ENCODE results near the gene FAM168A. TPM values are rescaled to one million over a fixed set of nuclear protein-coding genes. Genes with fewer than 3 reads are reported as not detected.

Gene FAM168A
- total and polyA plus RNA-seq, 4 donors: 4.8 to 14.6 (median 9.1) TPM

DNA sequence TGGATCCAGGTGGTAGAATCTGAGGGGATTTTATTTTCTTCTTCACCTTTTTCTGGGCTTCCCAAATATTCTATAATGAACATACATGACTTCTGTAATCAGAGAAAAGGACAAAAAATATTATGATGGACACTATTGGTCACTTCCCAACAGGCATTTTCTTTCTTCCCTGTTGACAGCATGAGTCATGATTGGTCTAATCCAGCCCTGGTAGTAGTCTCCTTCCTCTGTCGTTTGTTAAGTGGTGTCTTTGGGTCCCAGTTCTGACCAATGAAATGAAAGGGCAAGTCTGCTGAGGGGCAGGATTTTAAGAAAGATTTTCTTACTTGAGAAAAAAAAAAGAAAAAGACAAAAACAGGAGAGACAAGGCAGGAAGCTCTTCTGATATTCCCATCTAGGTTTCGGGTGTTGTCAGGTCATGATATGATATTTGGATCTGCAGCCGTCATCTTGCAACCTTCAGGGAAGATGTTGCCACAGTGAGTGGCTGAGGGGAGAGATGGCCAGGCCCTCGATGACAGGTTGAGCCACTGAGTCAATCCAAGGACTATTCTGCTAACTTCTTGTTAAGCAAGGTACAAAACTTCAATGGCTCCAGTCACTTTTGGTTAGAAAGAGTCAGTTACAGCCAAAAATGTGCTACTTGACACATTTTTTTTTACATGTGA lies 25.1 kb upstream of the FAM168A start:
- no peaks in the 10 kb centered on the region for H3K36me3 ChIP-seq (ENCODE audit: control insufficient read depth in 4 of 4, insufficient read depth in 3 of 4, low read depth in 1 of 4, low read length in 3 of 4)
- H3K4me1 ChIP-seq (ENCODE audit: control insufficient read depth in 4 of 4, insufficient read depth in 4 of 4, low read length in 3 of 4): peaks cover 0 to 3% (median 0%) of the 10 kb centered on the region in 4 donors
- no peaks in the 10 kb centered on the region for H3K27me3 ChIP-seq (ENCODE audit: control insufficient read depth in 4 of 4, insufficient read depth in 4 of 4, low read length in 3 of 4)
- H3K4me3 ChIP-seq (ENCODE audit: low read depth in 1 of 3, low read length in 3 of 3): no peak overlapping the region
- H3K27ac ChIP-seq (ENCODE audit: low read depth in 1 of 2, low read length in 2 of 2): no peak overlapping the region
- no peak for DNase-seq (ENCODE audit: low spot score)
- no peak overlapping the region for H3K9ac ChIP-seq (ENCODE audit: low read depth in 1 of 2, low read length in 2 of 2)
- no peak for TF ChIP-seq HNF4A (conservative IDR thresholded peaks at IDR 0.05)
- no peak for TF ChIP-seq HNF4G (IDR thresholded peaks at IDR 0.05)
- no peak for TF ChIP-seq EGR1 (IDR thresholded peaks at IDR 0.05; ENCODE audit: low read depth in 2 of 2)
- no peak for TF ChIP-seq FOXA1 (IDR thresholded peaks at IDR 0.05)
- TF ChIP-seq GABPA (IDR thresholded peaks at IDR 0.05 in 1 of 2, conservative IDR thresholded peaks at IDR 0.05 in 1 of 2): no peak
- TF ChIP-seq TAF1 (conservative IDR thresholded peaks at IDR 0.05): no peak
- TF ChIP-seq SP1 (IDR thresholded peaks at IDR 0.05): no peak
- TF ChIP-seq, protein P1, sequence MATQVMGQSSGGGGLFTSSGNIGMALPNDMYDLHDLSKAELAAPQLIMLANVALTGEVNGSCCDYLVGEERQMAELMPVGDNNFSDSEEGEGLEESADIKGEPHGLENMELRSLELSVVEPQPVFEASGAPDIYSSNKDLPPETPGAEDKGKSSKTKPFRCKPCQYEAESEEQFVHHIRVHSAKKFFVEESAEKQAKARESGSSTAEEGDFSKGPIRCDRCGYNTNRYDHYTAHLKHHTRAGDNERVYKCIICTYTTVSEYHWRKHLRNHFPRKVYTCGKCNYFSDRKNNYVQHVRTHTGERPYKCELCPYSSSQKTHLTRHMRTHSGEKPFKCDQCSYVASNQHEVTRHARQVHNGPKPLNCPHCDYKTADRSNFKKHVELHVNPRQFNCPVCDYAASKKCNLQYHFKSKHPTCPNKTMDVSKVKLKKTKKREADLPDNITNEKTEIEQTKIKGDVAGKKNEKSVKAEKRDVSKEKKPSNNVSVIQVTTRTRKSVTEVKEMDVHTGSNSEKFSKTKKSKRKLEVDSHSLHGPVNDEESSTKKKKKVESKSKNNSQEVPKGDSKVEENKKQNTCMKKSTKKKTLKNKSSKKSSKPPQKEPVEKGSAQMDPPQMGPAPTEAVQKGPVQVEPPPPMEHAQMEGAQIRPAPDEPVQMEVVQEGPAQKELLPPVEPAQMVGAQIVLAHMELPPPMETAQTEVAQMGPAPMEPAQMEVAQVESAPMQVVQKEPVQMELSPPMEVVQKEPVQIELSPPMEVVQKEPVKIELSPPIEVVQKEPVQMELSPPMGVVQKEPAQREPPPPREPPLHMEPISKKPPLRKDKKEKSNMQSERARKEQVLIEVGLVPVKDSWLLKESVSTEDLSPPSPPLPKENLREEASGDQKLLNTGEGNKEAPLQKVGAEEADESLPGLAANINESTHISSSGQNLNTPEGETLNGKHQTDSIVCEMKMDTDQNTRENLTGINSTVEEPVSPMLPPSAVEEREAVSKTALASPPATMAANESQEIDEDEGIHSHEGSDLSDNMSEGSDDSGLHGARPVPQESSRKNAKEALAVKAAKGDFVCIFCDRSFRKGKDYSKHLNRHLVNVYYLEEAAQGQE (IDR thresholded peaks at IDR 0.05): no peak
- TF ChIP-seq YY1 (IDR thresholded peaks at IDR 0.05): no peak
- no peak for TF ChIP-seq RXRA (IDR thresholded peaks at IDR 0.05)
- TF ChIP-seq NR2F2 (IDR thresholded peaks at IDR 0.05): no peak
- 54% methylated on average over 4 of the region's 4 CpGs for WGBS
- H3K9me3 ChIP-seq (ENCODE audit: control insufficient read depth in 4 of 4, low read length in 3 of 4): no peaks in the 10 kb centered on the region

DNA sequence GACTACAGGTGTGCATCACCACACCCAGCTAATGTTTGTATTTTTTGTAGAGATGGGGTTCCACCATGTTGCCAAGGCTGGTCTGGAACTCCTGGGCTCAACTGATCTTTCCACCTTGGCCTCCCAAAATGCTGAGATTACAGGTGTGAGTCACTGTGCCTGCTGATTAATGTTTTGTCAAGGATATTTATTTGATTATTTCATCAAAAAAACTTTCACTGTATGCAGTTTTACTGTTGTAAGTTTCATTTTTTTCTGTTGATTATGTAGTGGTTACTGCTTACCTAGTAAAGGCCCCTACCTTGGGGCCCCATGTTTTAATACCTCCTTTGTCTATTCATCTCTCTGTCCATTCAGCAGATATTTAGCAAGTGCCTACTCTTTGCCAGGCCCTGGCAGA lies 16.7 kb upstream of the FAM168A start:
- Histone ChIP-seq H3K4me3 (ENCODE audit: low read depth in 1 of 3, low read length in 3 of 3) (no peak overlapping the region), H3K9me3 (ENCODE audit: control insufficient read depth in 4 of 4, low read length in 3 of 4) (no peaks in the 10 kb centered on the region), H3K36me3 (ENCODE audit: control insufficient read depth in 4 of 4, insufficient read depth in 3 of 4, low read depth in 1 of 4, low read length in 3 of 4) (no peaks in the 10 kb centered on the region), H3K4me1 (ENCODE audit: control insufficient read depth in 4 of 4, insufficient read depth in 4 of 4, low read length in 3 of 4) (no peaks in the 10 kb centered on the region), H3K27ac (ENCODE audit: low read depth in 1 of 2, low read length in 2 of 2) (no peak overlapping the region), H3K9ac (ENCODE audit: low read depth in 1 of 2, low read length in 2 of 2) (no peak overlapping the region), H3K27me3 (ENCODE audit: control insufficient read depth in 4 of 4, insufficient read depth in 4 of 4, low read length in 3 of 4) (no peaks in the 10 kb centered on the region)
- TF ChIP-seq JUND (IDR thresholded peaks at IDR 0.05): no peak
- TF ChIP-seq, protein P2, sequence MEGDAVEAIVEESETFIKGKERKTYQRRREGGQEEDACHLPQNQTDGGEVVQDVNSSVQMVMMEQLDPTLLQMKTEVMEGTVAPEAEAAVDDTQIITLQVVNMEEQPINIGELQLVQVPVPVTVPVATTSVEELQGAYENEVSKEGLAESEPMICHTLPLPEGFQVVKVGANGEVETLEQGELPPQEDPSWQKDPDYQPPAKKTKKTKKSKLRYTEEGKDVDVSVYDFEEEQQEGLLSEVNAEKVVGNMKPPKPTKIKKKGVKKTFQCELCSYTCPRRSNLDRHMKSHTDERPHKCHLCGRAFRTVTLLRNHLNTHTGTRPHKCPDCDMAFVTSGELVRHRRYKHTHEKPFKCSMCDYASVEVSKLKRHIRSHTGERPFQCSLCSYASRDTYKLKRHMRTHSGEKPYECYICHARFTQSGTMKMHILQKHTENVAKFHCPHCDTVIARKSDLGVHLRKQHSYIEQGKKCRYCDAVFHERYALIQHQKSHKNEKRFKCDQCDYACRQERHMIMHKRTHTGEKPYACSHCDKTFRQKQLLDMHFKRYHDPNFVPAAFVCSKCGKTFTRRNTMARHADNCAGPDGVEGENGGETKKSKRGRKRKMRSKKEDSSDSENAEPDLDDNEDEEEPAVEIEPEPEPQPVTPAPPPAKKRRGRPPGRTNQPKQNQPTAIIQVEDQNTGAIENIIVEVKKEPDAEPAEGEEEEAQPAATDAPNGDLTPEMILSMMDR (IDR thresholded peaks at IDR 0.05; ENCODE audit: low read depth, low read length, missing input control): no peak
- TF ChIP-seq NR2F2 (IDR thresholded peaks at IDR 0.05): no peak
- TF ChIP-seq FOXA1 (IDR thresholded peaks at IDR 0.05): no peak
- no peak for TF ChIP-seq TAF1 (conservative IDR thresholded peaks at IDR 0.05)
- no peak for TF ChIP-seq HNF4G (IDR thresholded peaks at IDR 0.05)
- TF ChIP-seq YY1 (IDR thresholded peaks at IDR 0.05): no peak
- no peak for TF ChIP-seq RAD21 (IDR thresholded peaks at IDR 0.05)
- TF ChIP-seq, protein P3, sequence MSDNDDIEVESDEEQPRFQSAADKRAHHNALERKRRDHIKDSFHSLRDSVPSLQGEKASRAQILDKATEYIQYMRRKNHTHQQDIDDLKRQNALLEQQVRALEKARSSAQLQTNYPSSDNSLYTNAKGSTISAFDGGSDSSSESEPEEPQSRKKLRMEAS (IDR thresholded peaks at IDR 0.05): no peak
- DNase-seq (ENCODE audit: low spot score): no peak

All from liver (tissue), 9 donors.